Effector memory CD4-positive, alpha-beta T cell (primary cell): ENCODE measurements around the gene TCHP.

Source experiments
- DNase-seq, 3 donors: peaks; one replicate each; pipeline ENCODE4 v3.0.0-alpha.2; 2020
- H3K27ac ChIP-seq: 2 replicates; pipeline ENCODE4 v1.7.0; 2013; ENCODE audit warnings: mild to moderate bottlenecking, low read length, moderate library complexity; ENCODE audit not compliant: insufficient read depth, poor library complexity, severe bottlenecking
- H3K27me3 ChIP-seq: replicated peaks from 2 replicates; pipeline ENCODE4 v1.7.0; 2013; ENCODE audit warnings: mild to moderate bottlenecking, low read length; ENCODE audit not compliant: insufficient read depth, control insufficient read depth, poor library complexity, severe bottlenecking
- H3K36me3 ChIP-seq: 2 replicates; pipeline ENCODE4 v1.7.0; 2013; ENCODE audit warnings: mild to moderate bottlenecking, low read length, moderate library complexity; ENCODE audit not compliant: control insufficient read depth, insufficient read depth
- H3K4me1 ChIP-seq: 2 replicates; pipeline ENCODE4 v1.7.0; 2013; ENCODE audit warnings: low read length, mild to moderate bottlenecking; ENCODE audit not compliant: control insufficient read depth, insufficient read depth, poor library complexity, severe bottlenecking
- H3K4me3 ChIP-seq: 2 replicates; pipeline ENCODE4 v1.7.0; 2013; ENCODE audit warnings: low read length, low read depth, mild to moderate bottlenecking; ENCODE audit not compliant: insufficient read depth, poor library complexity, severe bottlenecking
- H3K9me3 ChIP-seq: 2 replicates; pipeline ENCODE4 v1.7.0; 2013; ENCODE audit warnings: mild to moderate bottlenecking, low read length, moderate library complexity; ENCODE audit not compliant: control insufficient read depth

The TCHP gene

DNA sequence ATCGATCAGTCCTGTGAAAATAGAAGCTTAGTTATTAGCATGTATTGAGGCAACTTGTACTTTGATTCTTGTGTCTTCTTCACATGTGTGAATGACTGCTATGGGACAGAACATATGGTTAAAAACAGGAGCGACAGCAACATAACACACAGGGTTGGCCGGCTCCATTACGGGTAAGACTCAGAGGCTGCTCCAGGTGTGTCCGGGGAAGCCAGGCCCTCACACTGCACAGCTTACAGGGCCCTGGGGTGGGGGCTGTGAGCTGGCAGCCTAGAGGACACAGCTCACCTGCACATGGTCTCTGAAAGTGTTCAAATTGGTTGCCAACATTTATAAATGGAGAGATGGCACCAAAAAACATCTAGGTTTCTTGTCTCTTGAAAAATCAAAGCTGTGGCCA is 31.1 kb downstream of the TCHP start:
- no peaks in the 10 kb centered on the region for H3K9me3 ChIP-seq
- no peaks in the 10 kb centered on the region for H3K27me3 ChIP-seq
- no peaks in the 10 kb centered on the region for H3K4me1 ChIP-seq
- H3K27ac ChIP-seq: no peak overlapping the region
- H3K36me3 ChIP-seq: peaks cover 52% of the 10 kb centered on the region
- no peak overlapping the region for H3K4me3 ChIP-seq
- no peak for DNase-seq

DNA sequence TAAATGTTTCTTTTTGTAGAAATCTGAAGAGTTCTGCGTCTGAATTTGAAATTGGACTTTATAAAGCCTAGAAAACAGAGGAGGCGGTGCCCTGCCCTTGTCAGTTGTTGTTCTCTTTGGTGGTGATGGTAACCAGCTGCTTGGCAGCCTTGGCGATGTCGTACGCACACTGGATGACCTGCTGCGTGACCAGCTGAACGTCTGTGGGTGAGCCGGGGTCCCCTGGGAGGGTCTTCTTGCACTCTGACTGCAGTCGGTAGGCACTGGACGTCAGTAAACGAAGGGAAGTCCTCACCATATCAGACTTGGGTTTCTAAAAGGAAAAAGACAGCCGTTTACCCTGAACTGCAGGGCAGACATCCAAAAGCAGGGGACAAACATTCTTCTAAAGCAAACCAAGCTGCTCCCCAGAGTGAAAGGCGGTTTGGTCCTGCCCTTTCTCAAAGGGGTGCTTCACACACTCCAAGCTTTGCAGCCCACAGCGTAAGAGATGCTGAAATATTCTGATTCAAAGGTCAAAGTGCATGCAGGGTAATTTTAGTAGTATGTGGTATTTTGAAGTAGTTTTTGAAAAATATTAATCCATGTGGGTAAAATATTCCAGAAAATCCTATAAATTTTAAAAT is 32.9 kb downstream of the TCHP start:
- no peak overlapping the region for H3K4me3 ChIP-seq
- DNase-seq: no peak
- no peaks in the 10 kb centered on the region for H3K9me3 ChIP-seq
- H3K36me3 ChIP-seq: peaks cover 66% of the 10 kb centered on the region
- H3K27me3 ChIP-seq: no peaks in the 10 kb centered on the region
- H3K27ac ChIP-seq: no peak overlapping the region
- H3K4me1 ChIP-seq: no peaks in the 10 kb centered on the region

DNA sequence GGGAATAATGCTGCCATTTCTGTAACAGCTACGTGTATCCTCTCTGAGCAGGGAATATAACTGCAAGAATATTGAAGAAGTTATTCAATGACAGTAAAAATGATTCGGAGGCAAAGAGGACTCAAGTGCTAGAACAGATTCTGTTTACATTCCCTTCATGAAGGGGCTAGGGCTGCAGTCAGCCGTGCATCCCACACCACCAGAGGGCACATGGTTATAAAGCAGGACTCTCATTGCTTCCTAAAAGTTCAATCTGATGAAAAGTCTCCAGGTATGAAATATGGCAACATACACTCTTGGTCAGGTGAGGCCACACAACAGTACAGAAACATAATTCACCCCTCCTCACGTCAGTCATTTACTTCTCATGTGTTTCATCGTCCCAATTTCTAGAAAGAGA is 34.0 kb downstream of the TCHP start:
- H3K27ac ChIP-seq: no peak overlapping the region
- no peaks in the 10 kb centered on the region for H3K27me3 ChIP-seq
- peaks cover 76% of the 10 kb centered on the region for H3K36me3 ChIP-seq
- H3K4me3 ChIP-seq: no peak overlapping the region
- no peak for DNase-seq
- no peaks in the 10 kb centered on the region for H3K4me1 ChIP-seq
- H3K9me3 ChIP-seq: no peaks in the 10 kb centered on the region

DNA sequence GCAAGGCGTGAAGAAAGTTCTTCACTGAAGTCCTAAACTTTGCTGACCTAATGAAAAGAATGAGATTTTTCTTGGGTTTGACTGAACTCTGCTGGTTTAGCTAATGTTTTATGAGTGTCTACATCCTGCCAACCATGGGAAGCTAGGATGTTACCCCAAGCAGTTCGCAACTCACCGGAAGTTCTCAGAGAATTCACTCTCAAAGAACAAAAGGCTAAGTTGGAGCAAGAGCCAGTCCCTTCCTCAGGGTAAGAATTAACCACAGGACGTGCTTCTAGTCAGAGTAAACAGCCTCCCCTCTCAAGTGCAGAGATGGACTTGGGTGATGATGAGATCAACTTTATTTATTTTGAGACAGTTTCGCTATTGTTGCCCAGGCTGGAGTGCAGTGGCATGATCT is 37.3 kb downstream of the TCHP start:
- H3K9me3 ChIP-seq: no peaks in the 10 kb centered on the region
- H3K27me3 ChIP-seq: no peaks in the 10 kb centered on the region
- peaks cover 55% of the 10 kb centered on the region for H3K36me3 ChIP-seq
- H3K27ac ChIP-seq: no peak overlapping the region
- no peaks in the 10 kb centered on the region for H3K4me1 ChIP-seq
- DNase-seq: no peak
- H3K4me3 ChIP-seq: no peak overlapping the region

DNA sequence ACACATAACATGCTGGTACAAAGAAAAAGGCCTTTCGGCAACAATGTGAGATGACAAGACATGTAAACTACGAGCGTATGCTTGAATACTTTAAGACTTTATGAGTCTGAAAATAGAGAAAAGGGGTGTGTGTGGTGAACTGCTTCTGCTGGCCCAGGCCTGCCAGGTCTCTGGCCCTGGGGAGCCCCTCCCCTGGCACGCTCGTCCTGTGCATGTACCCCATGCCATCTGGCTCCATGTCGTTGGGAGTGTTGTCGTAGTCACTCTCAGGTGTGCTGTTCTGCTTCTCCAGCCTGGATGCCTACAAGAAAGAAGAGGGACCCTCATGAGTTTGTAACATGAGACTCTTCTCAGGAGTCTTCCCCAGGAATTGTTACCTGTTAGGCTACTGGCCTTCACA is 38.9 kb downstream of the TCHP start:
- Histone ChIP-seq H3K36me3 (peaks cover 42% of the 10 kb centered on the region), H3K9me3 (no peaks in the 10 kb centered on the region), H3K4me3 (no peak overlapping the region), H3K27me3 (no peaks in the 10 kb centered on the region), H3K4me1 (no peaks in the 10 kb centered on the region), H3K27ac (no peak overlapping the region)
- no peak for DNase-seq

DNA sequence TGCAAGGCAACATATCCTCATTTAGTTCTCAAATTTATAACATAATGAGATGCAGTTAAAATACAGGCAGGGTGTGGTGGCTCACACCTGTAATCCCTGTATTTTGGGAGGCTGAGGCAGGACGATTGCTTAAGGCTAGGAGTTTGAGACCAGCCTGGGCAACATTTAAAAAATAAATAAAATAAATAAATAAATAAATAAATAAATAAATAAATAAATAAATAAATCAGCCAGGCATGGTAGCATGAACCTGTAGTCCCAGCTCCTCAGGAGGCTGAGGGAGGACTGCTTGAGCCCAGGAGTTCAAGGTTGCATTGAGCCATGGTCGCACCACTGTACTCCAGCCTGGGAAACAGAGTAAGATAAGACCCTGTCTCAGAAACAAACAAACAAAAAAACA is 39.4 kb downstream of the TCHP start:
- Histone ChIP-seq H3K36me3 (peaks cover 36% of the 10 kb centered on the region), H3K9me3 (no peaks in the 10 kb centered on the region), H3K4me1 (no peaks in the 10 kb centered on the region), H3K27ac (no peak overlapping the region), H3K27me3 (no peaks in the 10 kb centered on the region), H3K4me3 (no peak overlapping the region)
- no peak for DNase-seq

DNA sequence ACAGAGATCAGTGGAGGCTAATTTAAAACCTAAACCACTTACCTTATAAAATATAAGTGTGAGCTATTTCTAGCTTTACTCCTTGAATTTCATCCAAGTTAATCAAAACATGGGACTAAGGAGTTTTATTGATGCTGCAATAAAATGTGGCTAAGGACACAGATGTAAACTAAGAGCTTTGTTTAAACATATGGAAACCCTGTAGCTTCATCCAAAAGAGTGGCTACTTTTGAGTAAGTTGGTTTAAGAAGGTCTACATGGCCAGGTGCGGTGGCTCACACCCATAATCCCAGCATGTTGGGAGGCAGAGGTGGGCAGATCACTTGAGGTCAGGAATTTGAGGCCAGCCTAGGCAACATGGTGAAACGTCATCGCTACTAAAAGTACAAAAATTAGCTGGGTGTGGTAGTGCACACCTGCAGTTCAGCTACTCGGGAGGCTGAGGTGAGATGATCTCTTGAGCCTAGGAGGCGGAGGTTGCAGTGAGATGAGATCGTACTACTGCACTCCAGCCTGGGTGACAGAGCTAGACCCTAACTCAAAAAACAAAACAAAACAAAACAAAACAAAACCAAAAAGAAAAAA is 40.4 kb downstream of the TCHP start:
- H3K4me3 ChIP-seq: no peak overlapping the region
- H3K36me3 ChIP-seq: peaks cover 34% of the 10 kb centered on the region
- no peaks in the 10 kb centered on the region for H3K4me1 ChIP-seq
- no peaks in the 10 kb centered on the region for H3K9me3 ChIP-seq
- no peaks in the 10 kb centered on the region for H3K27me3 ChIP-seq
- no peak for DNase-seq
- H3K27ac ChIP-seq: no peak overlapping the region

DNA sequence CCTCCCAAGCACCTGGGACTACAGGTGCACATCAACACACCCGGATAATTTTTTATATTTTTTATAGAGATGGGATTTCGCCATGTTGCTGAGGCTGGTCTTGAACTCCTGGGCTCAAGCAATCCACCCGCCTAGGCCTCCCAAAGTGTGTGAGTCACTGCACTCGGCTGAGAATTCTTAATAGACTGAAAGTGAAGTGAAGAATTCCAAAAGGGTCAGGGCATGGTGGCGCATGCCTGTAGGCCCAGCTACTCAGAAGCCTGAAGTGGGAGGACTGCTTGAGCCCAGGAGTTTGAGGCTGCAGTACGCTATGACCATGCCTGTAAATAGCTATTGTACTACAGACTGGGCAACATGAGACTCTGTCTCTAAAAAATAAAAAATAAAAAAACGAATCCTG is 43.7 kb downstream of the TCHP start:
- H3K4me3 ChIP-seq: no peak overlapping the region
- DNase-seq: no peak
- no peak overlapping the region for H3K27ac ChIP-seq
- peaks cover 9% of the 10 kb centered on the region for H3K36me3 ChIP-seq
- H3K9me3 ChIP-seq: no peaks in the 10 kb centered on the region
- peaks cover 12% of the 10 kb centered on the region for H3K4me1 ChIP-seq
- H3K27me3 ChIP-seq: no peaks in the 10 kb centered on the region

DNA sequence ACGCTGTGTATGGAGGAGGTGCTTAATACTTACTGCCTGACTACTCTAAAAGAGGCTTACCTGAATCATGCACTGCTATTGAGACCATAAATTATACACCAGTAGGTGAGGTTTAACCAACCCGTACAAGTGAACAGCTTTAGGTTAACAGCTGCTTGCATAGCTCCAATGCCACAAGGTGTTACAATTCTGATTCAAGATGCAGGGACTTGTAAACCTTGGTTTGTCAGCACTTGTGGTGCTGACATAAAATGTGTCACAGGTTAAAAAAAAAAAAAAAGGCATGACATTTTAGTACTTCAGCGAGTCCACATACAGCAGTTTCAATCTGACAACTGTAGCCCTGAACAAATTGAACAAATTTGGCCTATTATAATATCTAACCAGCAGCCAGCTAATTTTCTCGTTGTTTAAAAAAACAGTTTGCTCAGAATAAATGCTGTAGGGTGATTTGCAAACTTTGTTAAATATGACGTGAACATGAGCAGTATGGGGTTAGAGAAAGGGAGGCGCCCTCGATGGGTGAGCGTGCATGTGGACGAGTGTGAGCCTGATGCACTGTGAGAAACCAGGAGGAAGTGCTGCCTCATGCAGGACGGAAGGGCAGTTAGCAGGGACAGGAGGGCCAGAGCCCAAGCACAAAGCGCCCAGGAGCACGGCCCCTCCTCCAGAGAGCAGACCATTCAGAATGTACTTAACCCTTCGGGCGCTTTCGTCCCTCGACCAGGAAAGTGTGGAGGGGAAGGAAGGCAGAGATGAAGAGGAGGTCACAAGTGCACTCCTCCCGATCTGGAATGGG is 44.7 kb downstream of the TCHP start:
- no peak for DNase-seq
- H3K27ac ChIP-seq: no peak overlapping the region
- peaks cover 12% of the 10 kb centered on the region for H3K4me1 ChIP-seq
- peaks cover 12% of the 10 kb centered on the region for H3K36me3 ChIP-seq
- H3K4me3 ChIP-seq: no peak overlapping the region
- no peaks in the 10 kb centered on the region for H3K9me3 ChIP-seq
- H3K27me3 ChIP-seq: no peaks in the 10 kb centered on the region

DNA sequence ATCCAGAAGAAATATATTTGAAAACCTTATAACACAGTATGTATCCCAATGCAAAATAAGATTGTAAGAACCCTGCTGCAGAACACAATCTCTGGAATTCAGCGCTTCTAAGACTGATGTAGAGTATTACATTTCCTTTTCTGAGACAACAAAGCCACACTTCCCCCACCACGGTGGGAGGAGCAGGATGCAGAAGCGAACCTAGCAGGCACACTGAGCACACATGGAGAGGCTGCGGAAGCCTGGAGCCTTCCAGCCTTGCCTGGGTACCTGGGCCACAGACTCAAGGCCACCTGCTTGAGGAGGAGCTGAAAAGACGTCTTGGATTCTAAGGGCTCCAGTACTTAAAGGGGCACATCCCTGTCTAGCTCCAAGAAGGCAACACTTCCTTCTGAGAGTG is 46.4 kb downstream of the TCHP start:
- Histone ChIP-seq H3K27ac (no peak overlapping the region), H3K9me3 (no peaks in the 10 kb centered on the region), H3K27me3 (no peaks in the 10 kb centered on the region), H3K4me1 (peaks cover 12% of the 10 kb centered on the region), H3K36me3 (peaks cover 29% of the 10 kb centered on the region), H3K4me3 (no peak overlapping the region)
- no peak for DNase-seq
